GM19238 (cell line): ENCODE results near the gene ABCC4.

Source experiments
- DNase-seq: peaks from one replicate; pipeline ENCODE4 v3.0.0; 2011; ENCODE audit warnings: low spot score; ENCODE audit not compliant: insufficient read length

ABCC4 gene

DNA sequence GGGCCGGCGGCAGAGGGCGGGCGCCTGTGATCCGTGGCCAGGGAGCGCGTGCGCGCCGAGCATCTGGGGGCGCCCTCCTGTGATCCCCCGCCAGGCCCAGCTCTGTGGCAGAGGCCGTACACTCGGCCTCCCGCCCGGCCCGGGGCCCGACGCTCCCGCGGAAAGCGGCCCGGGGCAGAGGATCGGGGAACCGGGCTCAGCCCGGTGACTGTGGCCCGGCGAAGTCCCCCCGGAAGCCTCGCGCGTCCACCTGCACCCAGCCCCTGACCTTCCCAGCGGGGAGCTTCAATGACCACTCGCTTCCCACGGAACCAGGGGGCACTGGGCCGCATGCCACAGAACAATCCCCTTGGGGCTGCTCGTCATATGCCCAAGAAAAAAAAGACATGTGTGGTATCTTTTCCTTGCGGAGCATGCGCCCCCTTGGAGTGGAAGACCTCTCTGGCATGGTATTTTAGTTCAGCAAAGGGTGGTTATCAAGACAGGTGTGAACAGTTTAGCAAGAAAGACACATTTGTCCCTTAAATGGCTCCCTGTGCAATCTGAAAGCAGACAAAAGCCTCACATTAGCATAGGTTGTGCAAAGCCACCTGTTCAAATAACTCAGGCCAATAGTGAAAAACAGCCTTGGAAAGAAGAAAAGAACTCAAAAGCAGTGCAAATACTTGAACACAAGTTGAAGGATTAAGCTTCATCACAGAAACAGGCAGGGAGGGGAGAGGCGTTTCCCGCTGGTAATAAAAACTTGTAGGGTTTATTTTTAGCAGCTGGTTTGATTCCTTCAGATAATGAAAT is 298.0 kb downstream of the ABCC4 start:
- DNase-seq, result no peak

DNA sequence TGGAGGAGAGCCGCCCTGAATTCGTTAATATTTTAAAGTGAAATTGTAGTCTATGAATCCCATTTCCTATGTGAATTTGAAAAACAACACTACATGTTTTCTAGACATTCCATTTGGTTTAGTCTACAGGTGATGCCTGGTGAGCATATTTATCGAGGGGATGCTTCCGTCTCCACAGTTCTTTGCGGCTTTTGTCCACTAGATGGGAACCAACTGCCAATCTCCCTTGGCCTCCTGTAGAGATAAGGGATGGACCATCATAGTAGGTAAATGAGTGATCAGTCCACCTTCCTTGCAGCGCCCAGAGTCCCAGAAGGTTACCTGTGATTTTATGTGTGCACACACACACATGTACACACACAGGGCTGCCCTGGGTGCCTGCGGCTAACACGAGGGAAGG is 299.1 kb downstream of the ABCC4 start:
- DNase-seq, result no peak

DNA sequence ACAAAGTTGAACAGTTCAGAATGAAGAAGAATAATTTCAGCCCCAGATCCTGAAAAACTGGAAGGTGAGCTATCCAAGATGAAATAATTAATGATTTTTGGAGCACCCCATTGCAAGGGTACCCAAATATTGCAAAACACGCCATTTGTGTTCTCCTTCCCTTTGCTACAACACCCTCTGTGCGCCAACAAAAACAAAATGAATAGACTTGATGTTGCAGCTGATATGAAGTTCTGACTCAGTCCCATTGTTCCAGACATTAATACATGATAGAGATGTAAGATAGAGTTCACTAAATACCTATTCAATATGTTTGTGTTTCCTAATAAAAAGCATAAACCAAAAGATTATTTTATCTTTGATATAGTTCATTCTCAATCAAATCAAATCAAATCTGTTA is 301.4 kb downstream of the ABCC4 start:
- DNase-seq, result no peak

DNA sequence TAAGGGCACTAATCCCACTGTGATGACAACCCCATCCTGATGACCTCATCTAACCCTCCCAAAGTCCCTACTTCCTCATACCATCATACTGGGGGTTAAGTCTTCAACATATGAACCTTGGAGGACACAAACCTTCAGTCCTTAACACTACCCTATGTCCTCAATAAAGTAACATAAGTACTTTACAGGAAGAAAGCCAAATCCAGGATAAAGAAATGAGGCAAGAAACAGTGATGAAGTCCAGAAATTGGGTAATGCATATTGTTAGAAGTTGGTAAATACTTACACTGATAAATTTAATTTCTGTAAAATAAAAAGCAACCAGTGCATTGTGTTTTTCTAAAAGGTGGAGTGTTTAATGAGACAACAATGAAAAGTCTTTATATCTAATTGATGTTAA is 304.1 kb downstream of the ABCC4 start:
- no peak for DNase-seq

DNA sequence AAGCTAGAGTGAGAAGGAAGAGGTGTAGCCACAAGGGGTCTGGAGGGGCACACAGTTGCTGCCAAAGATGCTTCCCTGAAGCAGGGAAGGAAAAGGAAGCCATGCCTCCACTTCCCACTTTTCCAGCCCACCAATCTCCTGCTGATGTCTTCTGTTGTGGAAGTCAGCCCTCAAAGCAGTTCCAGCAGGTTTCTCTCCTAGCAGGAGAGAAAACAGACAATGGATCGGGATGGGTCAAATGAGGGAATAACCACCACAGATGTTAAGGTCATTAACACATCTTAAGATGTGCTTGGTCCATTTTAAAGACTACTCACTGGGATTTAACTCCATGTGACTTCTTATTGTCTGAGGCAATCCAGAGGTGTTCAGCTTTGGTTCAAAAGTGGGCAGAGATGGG is 304.8 kb downstream of the ABCC4 start:
- no peak for DNase-seq

DNA sequence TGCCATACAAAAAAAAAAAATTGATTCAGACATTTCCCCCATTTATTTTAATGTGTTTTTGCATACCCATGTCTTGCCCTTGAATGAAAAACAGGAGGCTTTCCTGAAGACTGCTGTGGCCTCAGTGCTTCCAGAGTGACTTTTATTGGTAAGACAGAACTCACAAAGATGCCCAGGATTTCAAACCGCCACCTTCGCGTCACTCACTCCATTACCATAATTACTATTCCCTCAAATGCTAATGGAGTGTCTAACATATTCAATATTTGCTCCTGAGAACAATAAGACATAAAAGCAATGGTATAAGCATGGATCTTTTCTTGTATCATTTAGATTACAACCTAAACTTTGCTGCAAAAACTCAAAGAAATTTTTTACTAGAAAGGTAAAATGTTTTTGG is 306.7 kb downstream of the ABCC4 start:
- DNase-seq, result no peak

DNA sequence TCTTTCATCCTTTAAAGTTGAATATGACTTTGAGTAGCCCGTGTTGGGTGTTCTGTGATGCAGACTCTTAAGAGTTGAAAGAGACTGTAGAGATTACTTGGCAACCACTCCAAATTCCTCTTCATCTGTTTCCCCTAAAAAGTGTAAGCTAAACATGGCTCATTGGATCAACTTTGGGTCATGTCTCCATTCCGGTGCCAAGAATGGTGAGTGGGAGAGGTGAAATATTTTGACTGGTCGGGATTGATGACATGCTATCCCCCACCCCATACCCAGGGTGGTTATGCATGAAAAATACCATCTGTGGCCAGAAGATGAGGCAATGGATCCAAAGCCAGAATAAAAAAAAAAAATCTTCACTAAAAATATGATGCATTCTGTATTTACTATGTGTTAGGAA is 307.6 kb downstream of the ABCC4 start:
- no peak for DNase-seq

DNA sequence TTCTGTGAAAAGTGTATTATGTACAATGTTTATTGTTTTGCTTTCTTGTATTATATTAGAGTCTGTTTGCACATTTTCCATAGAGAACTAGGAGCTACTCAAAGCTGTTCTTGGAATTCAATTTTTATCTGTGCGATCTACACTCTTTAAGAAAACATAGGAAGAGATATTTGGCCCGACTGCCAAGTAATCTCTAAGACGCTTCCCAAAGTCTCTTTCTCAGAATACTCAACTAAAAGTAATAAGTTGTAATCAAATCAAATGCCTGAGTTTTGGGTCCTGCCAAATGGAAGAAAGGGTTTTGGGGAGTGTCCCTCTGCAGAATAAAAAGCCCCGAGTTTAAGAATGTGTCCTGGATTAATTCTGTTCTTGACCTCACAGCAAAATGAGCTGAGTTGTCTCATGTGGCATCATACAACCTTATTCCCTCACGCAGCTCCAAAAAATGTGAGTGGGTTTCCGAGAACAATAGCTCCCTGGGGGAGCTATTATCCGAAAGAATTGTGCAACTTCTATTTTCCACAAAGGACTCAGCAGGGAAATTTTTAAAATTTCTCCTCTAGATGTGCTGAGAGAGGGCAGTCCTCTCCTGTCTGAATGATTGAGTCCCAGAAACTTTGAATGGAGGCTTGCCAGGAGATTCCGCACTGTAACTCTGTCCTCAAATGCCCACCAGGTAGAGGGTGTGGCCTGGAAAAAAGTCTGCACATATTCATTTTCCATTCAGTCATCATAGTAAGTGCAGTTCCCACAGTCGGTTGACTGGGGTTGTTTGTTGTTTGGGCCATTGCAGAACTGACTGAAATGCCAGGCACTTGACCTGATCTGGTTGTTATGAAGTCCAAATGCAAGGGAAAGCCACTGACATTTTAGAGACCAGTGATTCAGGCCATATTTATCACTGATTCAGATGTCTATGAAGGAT is 309.0 kb downstream of the ABCC4 start:
- DNase-seq, result no peak

DNA sequence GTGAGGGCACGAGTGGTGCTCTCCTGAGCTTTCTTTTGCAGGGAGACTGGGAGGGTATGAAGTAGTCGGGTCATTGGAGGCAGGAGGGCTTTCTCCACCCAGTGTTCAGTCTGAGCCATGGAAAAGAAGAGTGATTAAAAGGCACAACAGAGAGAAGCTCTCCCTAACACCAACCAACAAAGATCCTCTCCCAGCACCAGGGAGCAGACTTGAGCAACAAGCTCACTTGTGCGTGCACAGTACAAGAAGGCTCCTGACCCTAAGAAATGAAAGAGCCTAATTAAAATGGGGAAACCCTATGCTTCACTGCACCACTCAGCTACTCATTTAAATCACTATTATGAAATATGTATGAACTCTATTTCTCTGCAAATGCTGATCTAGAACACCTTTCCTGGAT is 312.6 kb downstream of the ABCC4 start:
- no peak for DNase-seq

DNA sequence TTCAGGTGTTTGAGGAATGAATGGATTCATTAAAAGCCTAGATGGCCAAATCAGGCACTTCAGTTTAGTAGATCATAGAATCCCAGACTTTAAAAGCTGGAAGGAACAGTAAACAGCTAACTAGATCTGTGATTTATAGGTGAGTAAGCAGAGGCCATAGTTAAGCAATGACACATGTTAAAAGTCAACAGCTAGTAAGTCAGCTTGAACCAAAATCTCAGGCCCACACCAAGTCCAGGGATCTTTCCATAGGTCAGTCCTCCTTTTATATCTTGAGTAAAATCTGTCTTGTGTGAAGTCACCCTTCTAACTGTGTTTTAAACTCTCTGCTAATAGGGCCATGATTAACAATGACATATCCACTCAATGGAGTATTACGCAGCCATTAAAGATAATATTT is 313.4 kb downstream of the ABCC4 start:
- no peak for DNase-seq

DNA sequence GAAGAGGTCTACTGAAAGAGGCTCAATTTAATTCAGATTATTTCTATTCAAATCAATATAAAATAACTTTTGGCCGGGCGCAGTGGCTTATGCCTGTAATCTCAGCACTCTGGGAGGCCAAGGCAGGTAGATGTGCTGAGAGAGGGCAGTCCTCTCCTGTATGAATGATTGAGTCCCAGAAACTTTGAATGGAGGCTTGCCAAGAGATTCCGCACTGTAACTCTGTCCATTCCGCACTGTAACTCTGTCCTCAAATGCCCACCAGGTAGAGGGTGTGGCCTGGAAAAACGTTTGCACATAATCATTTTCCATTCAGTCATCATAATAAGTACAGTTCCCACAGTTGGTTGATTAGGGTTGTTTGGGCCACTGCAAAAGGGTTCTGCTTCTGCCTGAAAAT is 314.2 kb downstream of the ABCC4 start:
- DNase-seq, result no peak

DNA sequence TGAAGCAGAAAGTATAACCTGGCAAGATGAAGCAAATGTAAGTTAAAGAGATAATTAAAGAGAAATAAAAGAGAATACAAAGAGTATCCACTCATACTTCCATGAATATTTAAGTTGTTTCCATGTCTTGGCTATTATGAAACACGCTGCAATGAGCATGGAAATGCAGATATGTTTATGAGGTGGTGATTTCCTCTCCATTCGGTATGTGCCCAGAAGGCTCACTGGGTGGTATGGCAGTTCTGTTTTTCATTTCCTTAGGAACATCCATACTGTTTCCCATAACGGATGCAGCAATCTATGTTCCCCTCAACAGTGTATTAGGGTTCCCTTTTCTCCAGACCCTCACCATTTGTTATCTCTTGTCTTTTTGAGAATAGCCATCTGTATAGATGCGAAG is 316.3 kb downstream of the ABCC4 start:
- no peak for DNase-seq

DNA sequence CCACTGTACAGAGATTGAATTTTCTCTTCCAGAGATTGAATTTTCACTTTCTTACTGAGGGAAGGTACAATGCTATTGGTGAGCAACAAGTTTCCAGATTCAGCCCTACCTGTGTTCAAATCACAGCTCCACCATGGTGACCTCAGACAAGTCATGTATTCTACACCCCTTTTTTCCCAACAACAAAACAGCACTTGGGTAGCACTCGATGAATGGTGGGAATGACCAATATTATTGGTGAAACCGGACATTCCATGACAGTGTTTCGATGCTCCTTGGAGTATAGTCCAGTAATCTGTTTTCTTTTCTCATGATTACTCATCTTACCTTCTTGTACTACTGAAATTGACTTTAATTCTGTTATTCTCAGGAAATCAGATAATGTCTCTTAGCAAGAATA is 322.7 kb downstream of the ABCC4 start:
- DNase-seq, result no peak

DNA sequence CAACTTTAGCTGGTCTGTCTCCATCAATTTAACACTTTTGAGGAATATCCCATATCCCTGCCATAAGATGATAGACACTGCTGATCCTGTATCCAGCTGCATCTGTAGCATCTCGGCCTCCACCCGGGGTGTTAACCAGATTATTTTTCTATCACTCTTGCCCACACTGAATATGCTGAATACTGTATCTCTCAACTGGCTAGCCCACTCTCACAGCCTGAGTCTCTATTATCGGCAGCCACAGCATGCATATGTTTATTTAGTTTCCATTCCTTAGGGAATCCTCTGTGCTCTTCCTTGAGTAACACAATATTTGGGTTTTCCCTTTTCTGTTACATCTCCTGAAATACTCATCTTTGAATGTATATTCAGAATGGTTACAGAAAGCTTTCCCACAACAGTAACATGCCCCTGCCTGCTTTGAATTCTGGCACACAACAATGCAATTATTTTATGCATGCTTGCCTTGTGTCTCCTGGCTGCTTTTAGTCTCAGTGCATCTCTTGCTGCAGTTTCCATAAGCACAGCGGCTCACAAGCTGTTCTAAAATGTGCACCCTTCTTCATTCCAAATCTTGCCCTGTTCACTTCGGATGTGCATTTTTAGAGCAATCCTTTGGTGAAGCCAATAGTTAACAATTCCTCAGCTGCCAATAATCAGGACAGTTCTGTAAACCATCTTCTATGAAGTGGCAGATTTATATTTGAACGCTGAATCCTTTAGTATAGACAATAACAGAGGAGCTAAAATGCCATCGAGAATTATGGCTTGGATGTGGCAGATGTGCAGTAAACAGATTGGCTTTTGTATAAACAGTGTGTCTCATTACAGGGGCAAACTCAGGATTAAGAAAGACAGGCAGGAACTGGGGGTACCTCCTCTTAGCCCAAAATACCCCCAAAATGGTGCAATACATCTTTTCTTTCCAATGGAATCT is 327.0 kb downstream of the ABCC4 start:
- DNase-seq, result no peak

DNA sequence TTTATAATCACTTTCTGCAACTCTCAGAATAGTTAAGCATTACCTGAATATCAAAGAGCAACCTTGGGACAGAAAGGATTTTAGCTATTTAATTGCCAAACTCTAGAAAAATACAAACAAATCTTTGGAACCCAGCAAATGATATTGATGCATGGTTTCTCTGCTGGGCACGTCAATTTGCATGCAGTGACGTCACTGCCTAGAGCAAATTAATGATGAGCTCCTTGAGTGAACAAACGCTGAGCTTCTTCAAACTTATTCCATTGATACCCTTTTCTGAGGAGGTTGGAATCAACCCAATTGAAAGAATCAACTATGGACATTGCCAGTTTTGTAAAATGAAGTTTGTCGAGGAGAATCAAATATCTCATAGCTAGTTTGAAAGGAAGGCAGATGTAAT is 329.0 kb downstream of the ABCC4 start:
- DNase-seq, result no peak
